Kidney (tissue), 14 donors: Measurements from ENCODE around the gene RASA3. TPM values are rescaled to one million over a fixed set of nuclear protein-coding genes. Genes with fewer than 3 reads are reported as not detected.

Source experiments
- DNase-seq, 5 donors: peaks; one replicate each; pipeline ENCODE4 v3.0.0-alpha.2; 2013 to 2020
- FAIRE-seq: peaks from 2 replicates; lab custom pipeline; 2012; peaks lifted over from hg19 to GRCh38; lab: Jason Lieb, UNC
- H3K27ac ChIP-seq, 2 donors: one replicate each; pipeline ENCODE4 v1.7.0; 2013; ENCODE audit warnings: low read depth in 2 of 2, low read length in 2 of 2, inconsistent platforms in 1 of 2
- H3K27me3 ChIP-seq: one replicate; pipeline ENCODE4 v1.7.1; 2013; ENCODE audit warnings: low read length, inconsistent platforms; ENCODE audit not compliant: control insufficient read depth, insufficient read depth
- H3K36me3 ChIP-seq, 3 donors: one replicate each; pipeline versions ENCODE4 v1.7.0 to v1.7.1; 2013; ENCODE audit warnings: low read length in 3 of 3, control low read depth in 1 of 3, inconsistent platforms in 1 of 3; ENCODE audit not compliant: insufficient read depth in 3 of 3, control insufficient read depth in 2 of 3
- H3K4me1 ChIP-seq, 3 donors: one replicate each; pipeline versions ENCODE4 v1.7.0 to v1.7.1; 2013; ENCODE audit warnings: low read length in 3 of 3, inconsistent platforms in 1 of 3, low read depth in 1 of 3; ENCODE audit not compliant: control insufficient read depth in 2 of 3, insufficient read depth in 2 of 3
- H3K4me3 ChIP-seq, 3 donors: one replicate each; pipeline versions ENCODE4 v1.7.0 to v1.8.1; 2013; ENCODE audit warnings: low read length in 3 of 3, control low read depth in 1 of 3, inconsistent platforms in 1 of 3
- H3K9ac ChIP-seq, 3 donors: one replicate each; pipeline versions ENCODE4 v1.7.0 to v1.7.1; 2013; ENCODE audit warnings: low read length in 3 of 3, control low read depth in 1 of 3, inconsistent platforms in 1 of 3
- H3K9me3 ChIP-seq, 3 donors: one replicate each; pipeline versions ENCODE4 v1.7.0 to v1.7.1; 2013; ENCODE audit warnings: low read length in 3 of 3, control low read depth in 1 of 3, inconsistent platforms in 1 of 3; ENCODE audit not compliant: control insufficient read depth in 2 of 3, insufficient read depth in 1 of 3
- intact Hi-C: fragments of 100-400 bp; cut with DNase I; formaldehyde crosslinking; loops from one replicate; pipeline ENCODE4 v1.11.1; 2022
- polyA plus RNA-seq: library from polyadenylated mRNA; stranded (reverse); fragments of 350-450 nt; fragmentation: Illumina TruSeq; extraction: RNeasy Lipid Tissue Mini Kit (QIAGEN cat#74804); gene quantifications from one replicate; pipeline ENCODE4 v1.2.3, GENCODE V29; 2014; ENCODE audit warnings: low read depth, low replicate concordance; ENCODE audit not compliant: insufficient read depth
- total RNA-seq: library from RNA; stranded (reverse); fragmentation: NEBNext Ultra II Directional; extraction: Animal tissue kit (Norgen Biotek cat#: 25700); gene quantifications from one replicate; pipeline ENCODE4 v1.2.1, GENCODE V29; 2021
- TF ChIP-seq, protein P1 (sequence below): IDR thresholded peaks from 3 replicates; pipeline ENCODE4 v1.5.1; 2012; ENCODE audit warnings: mild to moderate bottlenecking, moderate library complexity, borderline replicate concordance; ENCODE audit not compliant: insufficient read depth; ENCODE audit errors: extremely low read depth
- donor health status: control.
- donor health status: control.
- donor health status: control.
- donor health status: control.
- donor health status: control.
- donor health status: DM: yes; HTN: yes; CAD: no.
- donor health status: Normal renal cell carcinoma (clear cell type).

The RASA3 gene
- total and polyA plus RNA-seq, 2 donors from 2014 or later, result 4.2 to 28.8 TPM

DNA sequence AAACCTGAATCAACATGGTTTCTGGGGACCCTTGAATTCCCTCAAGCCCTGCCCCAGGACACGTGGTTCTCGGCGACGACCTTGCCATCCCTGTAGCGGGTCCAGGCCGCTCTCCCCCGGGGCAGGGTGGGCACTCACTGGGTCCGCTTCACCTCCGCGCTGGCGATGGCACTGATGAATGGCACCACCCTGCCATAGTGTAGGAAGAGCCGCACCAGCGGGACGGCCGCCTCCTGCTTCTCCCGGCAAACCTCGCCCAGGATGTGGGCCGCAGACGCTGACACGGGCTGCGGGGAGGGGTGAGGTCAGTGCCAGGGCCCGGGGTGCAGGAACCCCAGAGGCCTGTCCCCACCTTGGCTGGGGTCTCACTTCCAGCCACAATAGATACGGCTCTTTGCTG, 114.5 kb downstream of the RASA3 start:
- Histone ChIP-seq H3K4me1 (peaks cover 0 to 3% (median 0%) of the 10 kb centered on the region in 3 donors), H3K27me3 (no peaks in the 10 kb centered on the region), H3K36me3 (no peaks in the 10 kb centered on the region), H3K4me3 (no peak overlapping the region), H3K9ac (no peak overlapping the region), H3K9me3 (no peaks in the 10 kb centered on the region), H3K27ac (no peak overlapping the region)
- TF ChIP-seq, protein P1, sequence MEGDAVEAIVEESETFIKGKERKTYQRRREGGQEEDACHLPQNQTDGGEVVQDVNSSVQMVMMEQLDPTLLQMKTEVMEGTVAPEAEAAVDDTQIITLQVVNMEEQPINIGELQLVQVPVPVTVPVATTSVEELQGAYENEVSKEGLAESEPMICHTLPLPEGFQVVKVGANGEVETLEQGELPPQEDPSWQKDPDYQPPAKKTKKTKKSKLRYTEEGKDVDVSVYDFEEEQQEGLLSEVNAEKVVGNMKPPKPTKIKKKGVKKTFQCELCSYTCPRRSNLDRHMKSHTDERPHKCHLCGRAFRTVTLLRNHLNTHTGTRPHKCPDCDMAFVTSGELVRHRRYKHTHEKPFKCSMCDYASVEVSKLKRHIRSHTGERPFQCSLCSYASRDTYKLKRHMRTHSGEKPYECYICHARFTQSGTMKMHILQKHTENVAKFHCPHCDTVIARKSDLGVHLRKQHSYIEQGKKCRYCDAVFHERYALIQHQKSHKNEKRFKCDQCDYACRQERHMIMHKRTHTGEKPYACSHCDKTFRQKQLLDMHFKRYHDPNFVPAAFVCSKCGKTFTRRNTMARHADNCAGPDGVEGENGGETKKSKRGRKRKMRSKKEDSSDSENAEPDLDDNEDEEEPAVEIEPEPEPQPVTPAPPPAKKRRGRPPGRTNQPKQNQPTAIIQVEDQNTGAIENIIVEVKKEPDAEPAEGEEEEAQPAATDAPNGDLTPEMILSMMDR, result no peak
- DNase-seq (no peak), FAIRE-seq (no peak)
- intact Hi-C loops, result no loop called here

DNA sequence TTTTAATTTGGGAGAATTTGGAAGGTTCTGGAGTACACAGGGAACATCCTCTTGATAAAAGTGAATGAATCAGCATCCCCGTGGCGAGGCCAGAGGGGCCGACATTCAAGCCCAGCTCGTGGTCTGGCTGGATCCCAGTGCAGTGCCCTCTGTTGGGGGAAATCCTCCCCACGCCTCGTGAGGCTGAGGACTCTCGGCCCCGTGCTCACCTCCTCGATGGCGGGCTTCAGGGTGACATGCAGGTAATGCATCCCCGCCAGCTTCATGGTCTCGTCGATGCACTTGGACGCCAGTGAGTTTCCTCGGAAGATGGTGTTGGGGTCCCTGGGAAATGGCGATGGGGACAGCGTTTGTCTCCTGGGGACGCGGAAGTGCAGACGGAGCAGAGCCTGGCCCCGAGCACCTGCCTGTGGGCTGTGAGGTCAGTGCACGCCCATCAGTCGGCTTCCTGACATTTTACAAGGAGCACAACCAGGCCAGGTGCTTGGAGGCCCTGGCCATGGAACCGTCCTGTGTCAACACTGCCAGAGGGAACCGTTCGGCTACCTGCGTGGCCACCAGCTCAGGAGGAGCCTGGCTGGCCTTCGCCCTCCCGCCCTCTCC, 115.3 kb downstream of the RASA3 start:
- Histone ChIP-seq H3K36me3 (no peaks in the 10 kb centered on the region), H3K4me3 (no peak overlapping the region), H3K9ac (no peak overlapping the region), H3K9me3 (no peaks in the 10 kb centered on the region), H3K27ac (no peak overlapping the region), H3K27me3 (no peaks in the 10 kb centered on the region), H3K4me1 (peaks cover 0 to 3% (median 0%) of the 10 kb centered on the region in 3 donors)
- TF ChIP-seq, protein P1, result no peak
- FAIRE-seq (no peak), DNase-seq (no peak)
- intact Hi-C loops, result no loop called here

DNA sequence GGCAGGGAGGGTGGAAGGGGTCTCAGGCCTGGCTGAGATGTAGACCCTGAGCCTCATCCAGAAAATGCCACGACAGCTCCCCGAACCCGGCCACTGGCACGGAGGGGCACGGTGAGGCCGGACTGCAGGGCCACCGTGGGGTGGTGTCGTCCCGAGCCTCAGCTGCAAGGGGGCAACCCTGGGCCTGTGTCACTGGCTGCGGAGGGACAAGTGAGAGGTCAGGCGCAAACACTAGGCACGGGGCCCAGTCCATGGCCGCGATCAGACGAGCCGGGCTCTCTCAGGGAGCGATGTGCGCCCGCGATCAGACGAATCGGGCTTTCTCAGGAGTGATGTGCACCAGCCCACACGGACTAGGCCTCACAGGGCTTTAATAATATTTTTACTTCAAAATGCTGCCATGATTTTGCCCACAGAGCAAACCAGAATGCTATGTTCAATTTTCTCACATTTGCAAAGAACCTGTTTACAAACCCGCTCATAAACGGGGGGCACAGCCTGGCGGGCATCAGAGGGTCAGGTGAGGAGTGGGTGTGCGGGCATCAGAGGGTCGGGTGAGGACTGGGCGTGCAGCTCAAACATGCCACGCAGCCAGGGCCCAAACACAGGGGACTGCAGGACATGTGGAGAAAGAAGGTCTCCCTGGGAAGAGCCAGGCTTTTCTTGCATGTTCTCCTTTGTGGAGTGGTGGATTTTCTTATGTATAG, 115.9 kb downstream of the RASA3 start:
- Histone ChIP-seq H3K27ac (no peak overlapping the region), H3K4me3 (no peak overlapping the region), H3K9me3 (no peaks in the 10 kb centered on the region), H3K27me3 (no peaks in the 10 kb centered on the region), H3K36me3 (no peaks in the 10 kb centered on the region), H3K4me1 (peaks cover 0 to 3% (median 0%) of the 10 kb centered on the region in 3 donors), H3K9ac (no peak overlapping the region)
- intact Hi-C loops, result no loop called here
- TF ChIP-seq, protein P1, result no peak
- no peak for DNase-seq
- FAIRE-seq, result no peak

DNA sequence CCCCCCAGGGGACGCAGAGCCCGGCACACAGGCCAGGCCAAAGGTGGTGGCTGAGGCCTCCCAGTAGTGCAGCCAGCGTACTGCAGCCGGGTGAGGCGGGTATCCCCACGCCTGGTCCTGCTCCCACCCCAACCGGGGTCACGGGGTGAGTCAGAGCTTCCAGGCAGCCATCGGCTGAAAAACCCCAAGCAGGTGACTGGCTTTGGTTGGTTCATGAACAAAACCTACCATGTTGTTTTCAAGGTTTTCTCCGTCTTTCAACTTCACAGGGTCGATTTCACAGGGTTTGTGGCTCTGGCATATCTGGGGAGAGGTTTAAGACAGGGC, 116.5 kb downstream of the RASA3 start:
- FAIRE-seq, result no peak
- H3K36me3 ChIP-seq, result no peaks in the 10 kb centered on the region
- intact Hi-C loops, result no loop called here

More for the DNA sequence above, 116.5 kb downstream of the RASA3 start:
- H3K9me3 ChIP-seq, result no peaks in the 10 kb centered on the region
- no peak overlapping the region for H3K4me3 ChIP-seq
- TF ChIP-seq, protein P1, result no peak
- H3K9ac ChIP-seq, result no peak overlapping the region
- H3K4me1 ChIP-seq, result peaks cover 0 to 3% (median 0%) of the 10 kb centered on the region in 3 donors
- no peak overlapping the region for H3K27ac ChIP-seq
- H3K27me3 ChIP-seq, result no peaks in the 10 kb centered on the region
- no peak for DNase-seq
